ENCODE results near the gene LRRC10B. TPM values are rescaled to one million over a fixed set of nuclear protein-coding genes. Genes with fewer than 3 reads are reported as not detected.

The LRRC10B gene
- total RNA-seq, 2 experiments from 2014 or later: not detected

DNA sequence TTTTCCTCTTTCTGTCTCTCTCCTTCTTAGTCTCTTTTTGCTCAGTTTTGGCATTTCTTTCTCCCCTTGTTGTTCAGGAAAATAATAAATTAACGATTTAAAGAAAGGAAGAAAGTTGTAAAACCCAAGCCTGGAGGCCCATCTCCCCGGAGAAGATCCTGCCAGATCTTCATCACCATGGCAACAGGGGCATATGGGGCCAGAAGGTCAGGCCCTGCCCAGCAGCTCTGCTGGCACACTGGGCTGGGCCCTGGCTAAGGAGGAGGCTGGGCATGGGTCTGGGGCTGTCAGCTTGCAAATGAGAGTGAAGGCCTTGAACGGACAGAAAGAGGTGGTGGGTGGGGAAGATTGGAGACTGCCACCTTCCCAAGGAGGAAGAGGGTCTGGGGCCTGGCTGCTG, 2.8 kb downstream of the LRRC10B start:
- ATAC-seq (no peak), DNase-seq (no peak)
- ChIA-PET POLR2A (interaction anchor here (1.9 kb wide), 1 partner anchor 9 kb away, joined by 4 read pairs; no protein-coding TSS in a partner anchor), CTCF (interaction anchor here (1.4 to 9.1 kb wide), 2 partner anchors 29 to 65 kb away, joined by 7 to 253 read pairs; a partner anchor contains a TSS)
- Mint-ChIP-seq H3K4me1 (ENCODE audit: low read depth) (peaks cover under 1% of the 10 kb centered on the region), H3K36me3 (ENCODE audit: low read depth) (no peaks in the 10 kb centered on the region), H3K4me3 (no peak overlapping the region), H3K9me3 (no peaks in the 10 kb centered on the region), H3K27ac (no peak overlapping the region), H3K27me3 (peaks cover 35% of the 10 kb centered on the region)
- intact Hi-C loops (cut with micrococcal nuclease): no loop called here
- TF ChIP-seq, protein P1, sequence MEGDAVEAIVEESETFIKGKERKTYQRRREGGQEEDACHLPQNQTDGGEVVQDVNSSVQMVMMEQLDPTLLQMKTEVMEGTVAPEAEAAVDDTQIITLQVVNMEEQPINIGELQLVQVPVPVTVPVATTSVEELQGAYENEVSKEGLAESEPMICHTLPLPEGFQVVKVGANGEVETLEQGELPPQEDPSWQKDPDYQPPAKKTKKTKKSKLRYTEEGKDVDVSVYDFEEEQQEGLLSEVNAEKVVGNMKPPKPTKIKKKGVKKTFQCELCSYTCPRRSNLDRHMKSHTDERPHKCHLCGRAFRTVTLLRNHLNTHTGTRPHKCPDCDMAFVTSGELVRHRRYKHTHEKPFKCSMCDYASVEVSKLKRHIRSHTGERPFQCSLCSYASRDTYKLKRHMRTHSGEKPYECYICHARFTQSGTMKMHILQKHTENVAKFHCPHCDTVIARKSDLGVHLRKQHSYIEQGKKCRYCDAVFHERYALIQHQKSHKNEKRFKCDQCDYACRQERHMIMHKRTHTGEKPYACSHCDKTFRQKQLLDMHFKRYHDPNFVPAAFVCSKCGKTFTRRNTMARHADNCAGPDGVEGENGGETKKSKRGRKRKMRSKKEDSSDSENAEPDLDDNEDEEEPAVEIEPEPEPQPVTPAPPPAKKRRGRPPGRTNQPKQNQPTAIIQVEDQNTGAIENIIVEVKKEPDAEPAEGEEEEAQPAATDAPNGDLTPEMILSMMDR (IDR thresholded peaks at IDR 0.05): no peak

DNA sequence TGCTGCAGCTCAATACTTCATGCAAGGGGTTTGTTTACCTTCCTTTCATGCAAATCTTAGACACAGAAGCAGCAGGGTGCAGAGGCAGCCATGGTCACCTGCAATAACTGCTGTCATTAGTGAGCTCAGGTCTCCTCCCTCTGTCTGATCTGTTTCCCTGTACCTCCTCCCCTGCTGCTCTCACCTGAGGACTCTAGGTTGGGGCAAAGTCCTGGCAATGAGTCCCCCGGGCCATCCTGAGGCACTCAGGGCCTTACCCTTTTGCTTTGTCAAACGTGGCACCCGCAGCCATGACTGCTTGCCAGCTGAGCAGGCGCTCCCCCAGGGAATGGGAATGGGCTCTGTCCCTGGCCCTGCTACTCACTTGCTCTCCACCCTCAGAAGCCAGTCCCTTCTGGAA, 3.9 kb downstream of the LRRC10B start:
- TF ChIP-seq, protein P1 (IDR thresholded peaks at IDR 0.05): no peak
- peaks cover 32% of the 10 kb centered on the region for H3K27me3 Mint-ChIP-seq
- no peaks in the 10 kb centered on the region for H3K9me3 Mint-ChIP-seq
- H3K4me3 Mint-ChIP-seq: no peak overlapping the region
- H3K27ac Mint-ChIP-seq: no peak overlapping the region
- H3K36me3 Mint-ChIP-seq (ENCODE audit: low read depth): no peaks in the 10 kb centered on the region
- DNase-seq (no peak), ATAC-seq (no peak)
- CTCF ChIA-PET: interaction anchor here (1.1 to 9.1 kb wide), 5 partner anchors 19 to 176 kb away, joined by 3 to 253 read pairs (median 5); a partner anchor contains a TSS
- intact Hi-C loops (cut with micrococcal nuclease): no loop called here
- POLR2A ChIA-PET: interaction anchor here (1.9 kb wide), 1 partner anchor 10 kb away, joined by 4 read pairs; no protein-coding TSS in a partner anchor
- peaks cover 6% of the 10 kb centered on the region for H3K4me1 Mint-ChIP-seq (ENCODE audit: low read depth)

DNA sequence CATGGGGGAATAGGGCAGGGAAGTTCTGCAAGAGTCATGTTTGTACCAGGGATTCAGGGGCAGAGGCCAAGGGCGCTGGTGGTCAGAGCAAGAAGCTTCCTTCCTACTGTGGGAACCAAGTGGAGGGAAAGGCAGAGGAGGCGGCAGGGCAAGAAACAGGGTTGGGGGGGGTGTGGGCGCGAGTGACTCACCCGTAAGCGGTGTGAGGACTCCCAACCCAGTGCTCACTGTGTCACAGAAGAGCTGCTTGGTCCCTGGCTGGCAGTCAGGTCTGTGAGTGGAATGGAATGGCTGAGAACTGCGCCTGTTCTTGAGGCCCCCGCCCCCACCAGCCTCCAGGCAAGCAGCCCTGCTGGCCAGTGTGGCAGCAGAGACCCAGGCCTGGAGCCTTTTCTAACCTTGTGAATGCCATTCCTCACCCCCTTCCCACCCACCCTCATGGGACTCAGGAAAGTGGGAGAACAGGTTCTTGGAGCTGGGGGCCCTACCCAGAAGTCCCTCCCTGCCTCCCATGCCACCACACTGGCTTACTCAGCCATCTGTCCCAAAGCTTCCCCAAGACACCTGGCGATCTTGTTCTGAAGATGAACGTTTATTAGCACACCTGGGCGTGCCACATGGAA, 4.7 kb downstream of the LRRC10B start:
- Mint-ChIP-seq H3K27ac (no peak overlapping the region), H3K4me3 (no peak overlapping the region), H3K36me3 (ENCODE audit: low read depth) (no peaks in the 10 kb centered on the region), H3K4me1 (ENCODE audit: low read depth) (peaks cover 6% of the 10 kb centered on the region), H3K27me3 (peaks cover 27% of the 10 kb centered on the region), H3K9me3 (no peaks in the 10 kb centered on the region)
- TF ChIP-seq, protein P1 (IDR thresholded peaks at IDR 0.05): no peak
- POLR2A ChIA-PET: no interaction called here
- ATAC-seq (no peak), DNase-seq (no peak)
- intact Hi-C loops (cut with micrococcal nuclease): no loop called here
- CTCF ChIA-PET: interaction anchor here (1.1 to 9.1 kb wide), 5 partner anchors 19 to 177 kb away, joined by 3 to 253 read pairs (median 5); a partner anchor contains a TSS

DNA sequence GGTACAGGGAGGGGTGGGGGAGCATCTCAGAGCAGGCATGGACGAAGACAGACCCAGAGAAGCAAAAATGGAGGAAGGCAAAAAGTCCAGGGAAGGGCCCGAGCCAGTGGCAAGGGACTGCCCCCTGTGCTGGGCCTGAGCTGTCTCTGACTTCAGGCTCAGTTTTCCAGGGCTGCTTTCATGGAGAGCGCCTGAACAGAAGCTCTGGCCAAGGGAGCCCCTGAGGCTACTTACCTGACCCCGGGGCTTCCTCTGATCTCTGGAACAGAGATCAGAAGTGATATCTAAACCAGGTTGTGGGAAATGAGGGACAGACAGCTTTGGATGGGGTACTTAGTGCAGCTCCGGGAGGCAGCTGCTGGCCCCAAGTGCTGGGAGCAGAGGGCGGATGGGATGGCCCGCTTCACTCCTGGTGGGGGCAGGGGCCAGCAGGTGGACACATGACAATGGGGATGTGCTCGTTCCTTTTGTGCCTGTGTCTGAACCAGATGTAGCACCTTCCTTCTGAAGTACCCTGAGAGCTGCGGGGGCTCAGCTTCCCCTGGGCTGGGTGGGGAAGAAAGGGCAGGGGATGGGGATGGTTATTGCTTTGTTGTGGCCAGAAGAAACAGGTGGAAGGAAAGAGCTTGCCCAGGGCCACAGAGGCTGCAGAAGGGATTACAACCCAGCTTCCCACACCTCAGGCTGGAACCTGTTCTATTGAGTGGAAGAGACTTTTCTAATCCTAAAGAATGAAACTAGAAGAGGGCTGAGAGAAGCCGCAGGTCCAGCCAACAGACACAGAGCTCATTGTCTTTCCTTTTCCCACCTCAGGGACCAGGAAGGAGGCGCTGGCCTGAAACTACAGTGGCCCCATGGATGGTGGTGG, 5.7 kb downstream of the LRRC10B start:
- CTCF ChIA-PET: interaction anchor here (0.9 to 9.1 kb wide), 5 partner anchors 18 to 124 kb away, joined by 3 to 253 read pairs (median 7); a partner anchor contains a TSS
- Mint-ChIP-seq H3K36me3 (ENCODE audit: low read depth) (no peaks in the 10 kb centered on the region), H3K9me3 (no peaks in the 10 kb centered on the region), H3K4me3 (no peak overlapping the region), H3K27ac (no peak overlapping the region), H3K4me1 (ENCODE audit: low read depth) (peaks cover 6% of the 10 kb centered on the region), H3K27me3 (peaks cover 26% of the 10 kb centered on the region)
- ATAC-seq: no peak
- TF ChIP-seq, protein P1 (IDR thresholded peaks at IDR 0.05): no peak
- intact Hi-C loops (cut with micrococcal nuclease): no loop called here
- DNase-seq: no peak
- POLR2A ChIA-PET: interaction anchor here (0.6 kb wide), 1 partner anchor 44 kb away, joined by 3 read pairs; no protein-coding TSS in a partner anchor

Measured in activated CD8-positive, alpha-beta T cell treated with anti-CD3 and anti-CD28 coated beads for 36 hours (primary cell).